ENCODE data around the gene AFF3. TPM values are rescaled to one million over a fixed set of nuclear protein-coding genes. Genes with fewer than 3 reads are reported as not detected.

AFF3 gene
- total RNA-seq, 1 experiment from 2014 or later = 0.61 TPM

DNA sequence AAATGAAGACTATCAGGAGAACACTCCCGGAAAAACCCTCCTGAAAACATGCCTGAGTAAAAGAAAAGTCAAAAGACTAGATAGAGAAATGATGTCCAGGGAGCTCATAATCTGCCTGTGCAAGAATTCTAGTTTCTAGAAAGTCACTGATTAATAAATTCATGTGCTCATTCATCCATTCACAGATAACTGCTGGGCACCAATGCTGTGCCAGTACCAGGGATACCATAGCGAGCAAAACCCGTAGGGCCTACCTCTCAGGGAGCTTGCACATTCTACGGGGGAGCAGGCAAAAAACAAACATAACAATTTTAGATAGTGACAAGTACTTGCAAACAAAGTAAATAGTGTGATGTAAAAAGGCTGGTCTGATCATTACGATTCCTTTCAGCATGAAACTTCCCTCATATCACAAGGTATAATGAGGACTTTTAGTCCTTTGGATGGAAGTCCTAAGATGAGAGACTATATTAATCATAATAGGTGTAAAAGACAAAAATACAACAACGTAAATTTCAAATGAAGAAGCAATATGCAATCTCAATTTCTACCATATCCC is 289.9 kb downstream of the AFF3 start:
- ATAC-seq = no peak
- Histone ChIP-seq H3K36me3 (ENCODE audit: control insufficient read depth in 1 of 2, insufficient read depth in 2 of 2, low read length in 2 of 2) (no peaks in the 10 kb centered on the region), H3K9me2 (ENCODE audit: insufficient read depth) (no peaks in the 10 kb centered on the region), H2AFZ (ENCODE audit: low read depth, low read length, poor library complexity, severe bottlenecking) (no peak overlapping the region), H3K9ac (ENCODE audit: low read length) (no peak overlapping the region), H3K9me3 (ENCODE audit: control insufficient read depth in 1 of 2, insufficient read depth in 1 of 2, low read depth in 1 of 2, low read length in 2 of 2) (no peaks in the 10 kb centered on the region), H3K79me2 (ENCODE audit: insufficient read depth, low read length) (no peaks in the 10 kb centered on the region), H4K20me1 (ENCODE audit: insufficient read depth) (no peaks in the 10 kb centered on the region), H3K27ac (ENCODE audit: low read depth, low read length) (no peak overlapping the region), H3K4me2 (ENCODE audit: low read length) (no peak overlapping the region), H3K4me1 (ENCODE audit: control insufficient read depth in 1 of 2, insufficient read depth in 2 of 2, low read length in 2 of 2) (no peaks in the 10 kb centered on the region), H3K27me3 (ENCODE audit: insufficient read depth, low read length) (peaks cover 70% of the 10 kb centered on the region), H3K4me3 (replicated peaks in 1 of 2; ENCODE audit: low read depth in 1 of 2, low read length in 2 of 2) (no peak overlapping the region)
- ChIA-PET CTCF (no interaction called here), RAD21 (ENCODE audit: low non-redundant PET in 1 of 2, low total read pairs in 2 of 2, uncharacterized antibody in 2 of 2, unreplicated experiment in 2 of 2) (no interaction called here), POLR2A (interaction anchor here (0.6 kb wide), 1 partner anchor 682 kb away, joined by 3 read pairs; no protein-coding TSS in a partner anchor)
- no peak for DNase-seq (ENCODE audit: low read depth, low spot score)
- intact Hi-C loops (cut with micrococcal nuclease) = no loop called here
- TF ChIP-seq, protein P1, sequence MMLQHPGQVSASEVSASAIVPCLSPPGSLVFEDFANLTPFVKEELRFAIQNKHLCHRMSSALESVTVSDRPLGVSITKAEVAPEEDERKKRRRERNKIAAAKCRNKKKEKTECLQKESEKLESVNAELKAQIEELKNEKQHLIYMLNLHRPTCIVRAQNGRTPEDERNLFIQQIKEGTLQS (IDR thresholded peaks at IDR 0.05) = no peak
- no TSS peak for BruUV-seq (replicated peaks)

DNA sequence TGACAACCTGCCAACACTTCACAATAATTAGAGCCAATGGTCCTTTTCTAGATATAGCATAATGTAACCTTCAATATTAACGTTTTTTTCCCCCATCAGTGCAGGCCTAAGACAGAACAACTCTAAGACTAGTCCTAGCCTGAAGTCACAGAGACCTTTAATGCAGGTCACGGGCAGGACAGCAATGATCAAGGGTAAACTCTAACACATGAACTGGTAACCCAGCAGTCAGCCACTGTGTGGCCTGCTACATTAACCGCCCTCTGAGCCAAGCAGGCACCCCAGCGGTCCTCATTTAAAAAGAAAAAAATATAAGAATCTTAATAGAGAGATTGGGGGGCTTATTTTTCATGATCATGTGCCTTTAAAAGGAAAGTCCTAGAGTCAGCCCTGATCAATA is 290.6 kb downstream of the AFF3 start:
- no peaks in the 10 kb centered on the region for H3K4me1 ChIP-seq (ENCODE audit: control insufficient read depth in 1 of 2, insufficient read depth in 2 of 2, low read length in 2 of 2)
- no peaks in the 10 kb centered on the region for H3K9me3 ChIP-seq (ENCODE audit: control insufficient read depth in 1 of 2, insufficient read depth in 1 of 2, low read depth in 1 of 2, low read length in 2 of 2)
- ChIA-PET POLR2A (no interaction called here), CTCF (no interaction called here), RAD21 (ENCODE audit: low non-redundant PET in 1 of 2, low total read pairs in 2 of 2, uncharacterized antibody in 2 of 2, unreplicated experiment in 2 of 2) (no interaction called here)
- H3K27me3 ChIP-seq (ENCODE audit: insufficient read depth, low read length) = peaks cover 73% of the 10 kb centered on the region
- no peak overlapping the region for H3K4me2 ChIP-seq (ENCODE audit: low read length)
- no peak for ATAC-seq
- H3K9me2 ChIP-seq (ENCODE audit: insufficient read depth) = no peaks in the 10 kb centered on the region
- H3K36me3 ChIP-seq (ENCODE audit: control insufficient read depth in 1 of 2, insufficient read depth in 2 of 2, low read length in 2 of 2) = no peaks in the 10 kb centered on the region
- H3K9ac ChIP-seq (ENCODE audit: low read length) = no peak overlapping the region
- H2AFZ ChIP-seq (ENCODE audit: low read depth, low read length, poor library complexity, severe bottlenecking) = no peak overlapping the region
- H3K27ac ChIP-seq (ENCODE audit: low read depth, low read length) = no peak overlapping the region
- intact Hi-C loops (cut with micrococcal nuclease) = no loop called here
- no peak overlapping the region for H3K4me3 ChIP-seq (replicated peaks in 1 of 2; ENCODE audit: low read depth in 1 of 2, low read length in 2 of 2)
- no peaks in the 10 kb centered on the region for H3K79me2 ChIP-seq (ENCODE audit: insufficient read depth, low read length)
- H4K20me1 ChIP-seq (ENCODE audit: insufficient read depth) = no peaks in the 10 kb centered on the region
- DNase-seq (ENCODE audit: low read depth, low spot score) = no peak
- no TSS peak for BruUV-seq (replicated peaks)
- no peak for TF ChIP-seq FOSL1 (IDR thresholded peaks at IDR 0.05; ENCODE audit: low read depth)
- TF ChIP-seq SP1 (IDR thresholded peaks at IDR 0.05; ENCODE audit: low read depth) = no peak
- TF ChIP-seq, protein P2, sequence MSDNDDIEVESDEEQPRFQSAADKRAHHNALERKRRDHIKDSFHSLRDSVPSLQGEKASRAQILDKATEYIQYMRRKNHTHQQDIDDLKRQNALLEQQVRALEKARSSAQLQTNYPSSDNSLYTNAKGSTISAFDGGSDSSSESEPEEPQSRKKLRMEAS (IDR thresholded peaks at IDR 0.05) = no peak
- TF ChIP-seq SRF (IDR thresholded peaks at IDR 0.05; ENCODE audit: low read depth) = no peak
- TF ChIP-seq TCF7L2 (IDR thresholded peaks at IDR 0.05; ENCODE audit: borderline replicate concordance, extremely low read depth, insufficient read depth, insufficient read length) = no peak
- no peak for TF ChIP-seq POLR2A (IDR thresholded peaks at IDR 0.05; ENCODE audit: borderline replicate concordance, extremely low read depth, insufficient read depth, insufficient read length)
- TF ChIP-seq, protein P3, sequence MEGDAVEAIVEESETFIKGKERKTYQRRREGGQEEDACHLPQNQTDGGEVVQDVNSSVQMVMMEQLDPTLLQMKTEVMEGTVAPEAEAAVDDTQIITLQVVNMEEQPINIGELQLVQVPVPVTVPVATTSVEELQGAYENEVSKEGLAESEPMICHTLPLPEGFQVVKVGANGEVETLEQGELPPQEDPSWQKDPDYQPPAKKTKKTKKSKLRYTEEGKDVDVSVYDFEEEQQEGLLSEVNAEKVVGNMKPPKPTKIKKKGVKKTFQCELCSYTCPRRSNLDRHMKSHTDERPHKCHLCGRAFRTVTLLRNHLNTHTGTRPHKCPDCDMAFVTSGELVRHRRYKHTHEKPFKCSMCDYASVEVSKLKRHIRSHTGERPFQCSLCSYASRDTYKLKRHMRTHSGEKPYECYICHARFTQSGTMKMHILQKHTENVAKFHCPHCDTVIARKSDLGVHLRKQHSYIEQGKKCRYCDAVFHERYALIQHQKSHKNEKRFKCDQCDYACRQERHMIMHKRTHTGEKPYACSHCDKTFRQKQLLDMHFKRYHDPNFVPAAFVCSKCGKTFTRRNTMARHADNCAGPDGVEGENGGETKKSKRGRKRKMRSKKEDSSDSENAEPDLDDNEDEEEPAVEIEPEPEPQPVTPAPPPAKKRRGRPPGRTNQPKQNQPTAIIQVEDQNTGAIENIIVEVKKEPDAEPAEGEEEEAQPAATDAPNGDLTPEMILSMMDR (IDR thresholded peaks at IDR 0.05 in 2 of 3, conservative IDR thresholded peaks at IDR 0.05 in 1 of 3; ENCODE audit: borderline replicate concordance in 1 of 3, insufficient read depth in 1 of 3, low read depth in 2 of 3, low read length in 2 of 3) = no peak
- no peak for TF ChIP-seq POLR2AphosphoS5 (IDR thresholded peaks at IDR 0.05; ENCODE audit: low read depth, low read length)
- TF ChIP-seq SIN3A (IDR thresholded peaks at IDR 0.05; ENCODE audit: low read depth) = no peak

Data from HCT116 (cell line).